ENCODE data around the gene IL7R.

GRCh38 chr5:35884191-35884769 is 27.6 kb downstream of the IL7R start:
- TF ChIP-seq CTCF (IDR thresholded peaks at IDR 0.05) (no peak), POLR2A (IDR thresholded peaks at IDR 0.05) (no peak)
